Transverse colon (tissue), 4 donors: ENCODE data around the gene PHF3. TPM values are rescaled to one million over a fixed set of nuclear protein-coding genes. Genes with fewer than 3 reads are reported as not detected.

Experiments
- DNase-seq: peaks from one replicate; pipeline ENCODE4 v3.0.0-alpha.2; 2019
- H3K27ac ChIP-seq, 4 donors: fragments of 200-600 bp; sonication (generic); 2 replicates each; pipeline ENCODE4 v1.5.1; 2016 to 2018; ENCODE audit warnings: inconsistent platforms in 4 of 4
- H3K27me3 ChIP-seq: fragments of 200-600 bp; sonication (generic); 2 replicates; pipeline ENCODE4 v1.5.1; 2017; ENCODE audit warnings: inconsistent platforms
- H3K36me3 ChIP-seq, 4 donors: fragments of 200-600 bp; sonication (generic); 2 replicates each; pipeline ENCODE4 v1.5.1; 2017 to 2019; ENCODE audit warnings: inconsistent platforms in 4 of 4
- H3K4me1 ChIP-seq, 4 donors: fragments of 200-600 bp; sonication (generic); 2 replicates each; pipeline ENCODE4 v1.5.1; 2017 to 2020; ENCODE audit warnings: inconsistent platforms in 4 of 4
- H3K4me3 ChIP-seq, 4 donors: fragments of 200-600 bp; sonication (generic); 1 replicate in 1 of 4; 2 replicates in 3 of 4; pipeline versions ENCODE4 v1.5.1 to v1.6.1; 2017 to 2019; ENCODE audit warnings: inconsistent platforms in 4 of 4
- H3K9me3 ChIP-seq, 2 donors: fragments of 200-600 bp; sonication (generic); 2 replicates each; pipeline ENCODE4 v1.5.1; 2017 to 2019; ENCODE audit warnings: inconsistent platforms in 2 of 2
- EP300 ChIP-seq: sonication (generic); formaldehyde crosslinking; IDR thresholded peaks from one replicate; pipeline ENCODE4 v1.6.1; 2017; ENCODE audit warnings: antibody characterized with exemption, low read depth
- POLR2A ChIP-seq: fragments of 450-650 bp; IDR thresholded peaks from one replicate; pipeline ENCODE4 v1.6.1; 2016; ENCODE audit warnings: antibody characterized with exemption, mild to moderate bottlenecking, moderate library complexity
- POLR2AphosphoS5 ChIP-seq, 3 donors: sonication (generic); formaldehyde crosslinking; IDR thresholded peaks; one replicate each; pipeline ENCODE4 v1.6.1; 2016; ENCODE audit warnings: antibody characterized with exemption in 3 of 3
- WGBS, 2 donors: methylation state at CpG; one replicate each; pipeline ENCODE4 v1.1.5; 2018; ENCODE audit warnings: low coverage in 1 of 2; 5-methylcytosine and 5-hydroxymethylcytosine counted together
- in situ Hi-C, 4 donors: fragments of 200-750 bp; cut with MboI; loops; one replicate each; pipeline versions ENCODE4 v1.15.0 to v1.15.1; 2017; ENCODE audit warnings: low sequenced_read_pairs in 3 of 4, low pct_ligation_motif_present in 1 of 4, low pct_unique_long_range_greater_than_20kb in 1 of 4
- intact Hi-C: fragments of 100-400 bp; cut with DNase I; formaldehyde crosslinking; loops from one replicate; pipeline ENCODE4 v1.15.1; 2023; ENCODE audit warnings: low total_unique reads
- total RNA-seq, 4 donors: library from RNA; depleted of rRNA; stranded (reverse); fragments of >200 nt; gene quantifications; one replicate each; pipeline ENCODE4 v1.1.0, GENCODE V29; 2016
- TF ChIP-seq, protein P1 (sequence below), 5 experiments: fragments of 200-600 bp in 3 of 5; fragments of 450-650 bp in 2 of 5; sonication (generic) in 3 of 5; IDR thresholded peaks; 1 replicate in 2 of 5; 2 replicates in 3 of 5; pipeline ENCODE4 v1.5.1; 2016 to 2017; ENCODE audit warnings: antibody characterized with exemption in 5 of 5, inconsistent platforms in 3 of 5, mild to moderate bottlenecking in 2 of 5, moderate library complexity in 1 of 5

PHF3 gene
- total RNA-seq, 4 donors from 2014 or later, result 49.4 to 94.8 (median 68.9) TPM

DNA sequence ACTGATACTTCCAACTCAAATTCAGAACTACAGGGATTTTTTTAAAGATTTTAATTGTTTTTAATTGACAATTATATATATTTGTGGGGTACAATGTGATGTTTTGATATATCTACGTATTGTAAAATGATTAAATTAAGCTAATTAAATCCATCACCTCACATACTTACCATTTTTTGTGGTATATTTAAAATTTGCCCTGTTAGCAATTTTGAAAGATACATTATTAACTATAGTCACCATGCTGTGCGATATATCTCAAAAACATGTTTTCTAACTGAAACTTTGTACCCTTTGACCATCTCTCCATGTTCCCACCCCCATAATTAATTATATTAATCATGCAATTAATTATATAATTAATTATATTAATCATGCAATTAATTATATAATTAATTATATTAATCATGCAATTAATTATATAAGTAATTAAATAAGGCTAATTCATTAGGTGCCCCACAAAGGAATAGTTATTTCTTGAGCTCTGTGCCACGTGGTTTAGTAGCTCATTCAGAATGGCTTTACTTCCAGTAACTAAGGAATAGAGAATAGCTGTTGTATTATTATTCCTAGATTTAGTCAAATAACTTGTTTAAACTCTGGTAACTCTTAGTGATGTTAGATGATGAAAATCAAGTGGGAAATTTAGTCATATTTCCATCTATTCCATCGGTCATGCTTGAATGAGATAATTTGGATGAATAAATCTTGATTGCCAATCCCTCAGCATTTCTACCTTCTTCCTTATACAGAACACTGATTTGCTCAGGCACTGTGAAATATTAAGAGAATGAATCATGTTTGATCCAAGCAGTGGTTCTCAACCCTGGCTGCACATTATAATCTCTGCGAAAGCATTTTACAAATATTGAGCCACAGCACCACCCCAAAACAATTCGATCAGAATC lies 38.2 kb upstream of the PHF3 start:
- Histone ChIP-seq H3K36me3 (no peaks in the 10 kb centered on the region), H3K4me1 (peaks cover 0 to 10% (median 4%) of the 10 kb centered on the region in 4 donors), H3K27ac (peak overlapping the region; percentile 24 to 73 (median 71)), H3K4me3 (peak overlapping the region in 3 of 4 donors; percentile 40 to 62 (median 42)), H3K27me3 (no peaks in the 10 kb centered on the region), H3K9me3 (no peaks in the 10 kb centered on the region)
- no peak for DNase-seq
- intact Hi-C loops (loop anchor here (1.0 kb wide), 1 partner anchor 167 kb away; no protein-coding TSS in a partner anchor), in situ Hi-C loops (loop anchor here in 3 of 4 donors (5.0 to 25.0 kb wide), 5 partner anchors 160 to 243 kb away; no protein-coding TSS in a partner anchor)
- WGBS, 2 donors, result 47 to 61% methylated on average over 4 to 6 of the region's 6 CpGs
- TF ChIP-seq, protein P1, sequence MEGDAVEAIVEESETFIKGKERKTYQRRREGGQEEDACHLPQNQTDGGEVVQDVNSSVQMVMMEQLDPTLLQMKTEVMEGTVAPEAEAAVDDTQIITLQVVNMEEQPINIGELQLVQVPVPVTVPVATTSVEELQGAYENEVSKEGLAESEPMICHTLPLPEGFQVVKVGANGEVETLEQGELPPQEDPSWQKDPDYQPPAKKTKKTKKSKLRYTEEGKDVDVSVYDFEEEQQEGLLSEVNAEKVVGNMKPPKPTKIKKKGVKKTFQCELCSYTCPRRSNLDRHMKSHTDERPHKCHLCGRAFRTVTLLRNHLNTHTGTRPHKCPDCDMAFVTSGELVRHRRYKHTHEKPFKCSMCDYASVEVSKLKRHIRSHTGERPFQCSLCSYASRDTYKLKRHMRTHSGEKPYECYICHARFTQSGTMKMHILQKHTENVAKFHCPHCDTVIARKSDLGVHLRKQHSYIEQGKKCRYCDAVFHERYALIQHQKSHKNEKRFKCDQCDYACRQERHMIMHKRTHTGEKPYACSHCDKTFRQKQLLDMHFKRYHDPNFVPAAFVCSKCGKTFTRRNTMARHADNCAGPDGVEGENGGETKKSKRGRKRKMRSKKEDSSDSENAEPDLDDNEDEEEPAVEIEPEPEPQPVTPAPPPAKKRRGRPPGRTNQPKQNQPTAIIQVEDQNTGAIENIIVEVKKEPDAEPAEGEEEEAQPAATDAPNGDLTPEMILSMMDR (IDR thresholded peaks at IDR 0.05), result no peak
- no peak for TF ChIP-seq POLR2A
- TF ChIP-seq POLR2AphosphoS5 (IDR thresholded peaks at IDR 0.05), result no peak
- no peak for TF ChIP-seq EP300

DNA sequence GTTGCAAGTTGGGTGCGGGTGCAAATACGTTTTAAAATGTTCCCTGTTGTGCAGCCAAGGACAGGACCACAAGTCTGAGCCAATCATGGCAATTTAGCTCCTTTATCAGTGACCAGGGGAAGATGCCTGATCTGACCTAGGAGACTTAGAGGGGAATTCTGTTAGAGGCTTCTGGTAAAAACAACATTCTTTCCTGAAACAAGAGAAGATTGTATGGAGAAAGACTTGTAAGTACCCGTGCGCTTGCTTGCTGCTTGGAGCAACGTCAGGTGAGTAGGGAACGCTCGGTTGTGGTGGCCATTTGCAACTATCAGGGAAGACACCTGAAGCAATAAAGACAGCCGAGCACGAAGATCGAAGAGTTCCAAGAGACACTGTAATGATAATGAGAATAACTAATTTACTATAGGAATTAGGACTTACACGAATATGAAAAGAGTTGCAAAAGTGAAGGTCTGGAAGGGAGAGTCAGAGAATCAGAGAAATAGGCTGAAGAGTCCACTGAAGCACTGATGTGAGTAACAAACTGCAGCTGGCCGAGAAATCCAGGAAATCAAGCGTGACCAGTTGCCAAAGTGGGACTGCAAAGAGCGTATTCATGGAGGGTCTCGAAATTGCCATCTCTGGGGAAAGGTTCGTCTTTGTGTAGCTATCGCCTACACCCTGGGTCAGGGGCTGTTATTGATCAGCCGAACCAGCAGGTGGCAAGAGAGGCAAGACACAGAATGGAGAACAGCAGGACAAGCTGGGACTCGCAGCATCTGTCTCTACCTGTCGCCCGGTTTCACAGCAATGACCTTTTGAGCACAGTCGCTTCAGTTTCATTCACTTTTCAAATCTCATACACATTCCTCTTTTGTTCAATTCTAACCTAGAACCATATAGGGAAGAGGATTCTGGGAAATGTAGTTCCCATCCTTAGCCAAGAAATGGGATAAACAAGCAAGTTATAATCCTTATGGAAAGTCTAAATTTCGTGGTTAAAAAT lies 37.3 kb upstream of the PHF3 start:
- Histone ChIP-seq H3K27me3 (no peaks in the 10 kb centered on the region), H3K36me3 (no peaks in the 10 kb centered on the region), H3K27ac (peak overlapping the region; percentile 24 to 73 (median 71)), H3K4me1 (peaks cover 0 to 10% (median 4%) of the 10 kb centered on the region in 4 donors), H3K9me3 (no peaks in the 10 kb centered on the region), H3K4me3 (peak overlapping the region; percentile 29 to 62 (median 41))
- DNase-seq, result peak; percentile 81
- in situ Hi-C loops, result loop anchor here in 3 of 4 donors (5.0 to 25.0 kb wide), 5 partner anchors 159 to 244 kb away; no protein-coding TSS in a partner anchor
- intact Hi-C loops, result loop anchor here (1.0 kb wide), 1 partner anchor 166 kb away; no protein-coding TSS in a partner anchor
- TF ChIP-seq, protein P1 (IDR thresholded peaks at IDR 0.05), result peak; percentile 82 to 93 (median 87)
- TF ChIP-seq EP300, result no peak
- no peak for TF ChIP-seq POLR2A
- peak in 1 of 3 donors; percentile 18 for TF ChIP-seq POLR2AphosphoS5 (IDR thresholded peaks at IDR 0.05)
- 6 to 8% methylated on average over 17 to 23 of the region's 23 CpGs for WGBS, 2 donors

DNA sequence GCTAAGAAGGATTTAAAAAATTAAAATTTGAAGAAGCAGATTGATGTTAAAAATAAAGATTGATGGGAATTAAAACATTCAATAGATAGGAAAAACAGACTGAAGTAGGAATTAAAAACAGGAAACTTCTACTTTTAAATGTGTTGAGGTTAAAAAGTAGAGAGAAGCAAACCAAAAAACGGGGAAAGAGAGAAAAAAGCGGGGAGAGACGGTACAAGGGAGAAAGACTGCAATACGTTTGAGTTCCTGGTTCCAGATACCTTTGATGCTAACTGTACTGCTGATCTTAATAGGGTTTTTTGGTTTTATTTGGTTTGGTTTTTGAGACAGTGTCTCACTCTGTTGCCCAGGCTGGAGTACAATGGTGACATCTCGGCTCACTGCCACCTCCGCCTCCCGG lies 36.4 kb upstream of the PHF3 start:
- 81 to 84% methylated on average over 7 of the region's 7 CpGs for WGBS, 2 donors
- Histone ChIP-seq H3K4me1 (peaks cover 0 to 10% (median 4%) of the 10 kb centered on the region in 4 donors), H3K27me3 (no peaks in the 10 kb centered on the region), H3K4me3 (no peak overlapping the region), H3K36me3 (no peaks in the 10 kb centered on the region), H3K9me3 (no peaks in the 10 kb centered on the region), H3K27ac (no peak overlapping the region)
- in situ Hi-C loops, result loop anchor here in 3 of 4 donors (5.0 to 25.0 kb wide), 5 partner anchors 158 to 244 kb away; no protein-coding TSS in a partner anchor
- intact Hi-C loops, result no loop called here
- no peak for DNase-seq
- no peak for TF ChIP-seq EP300
- TF ChIP-seq, protein P1 (IDR thresholded peaks at IDR 0.05), result no peak
- no peak for TF ChIP-seq POLR2AphosphoS5 (IDR thresholded peaks at IDR 0.05)
- no peak for TF ChIP-seq POLR2A
